K562 (cell line): ENCODE results near the gene NDUFAF3. TPM values are rescaled to one million over a fixed set of nuclear protein-coding genes. Genes with fewer than 3 reads are reported as not detected.

Experiments used
- ATAC-seq: fragments of 200-7000 bp; cut with Tn5 transposase; 3 replicates; pipeline ENCODE4 v1.9.1; 2020; ENCODE audit warnings: moderate library complexity
- BruUV-seq: library from RNA; stranded (reverse); fragments of 400-500 nt; replicated peaks from 2 replicates; lab custom pipeline; 2021; lab: Mats Ljungman, UMichigan
- CTCF ChIA-PET: fragments of 300-600 bp; formaldehyde crosslinking; extraction: SDS; loops from one replicate; lab custom pipeline; 2021; ENCODE audit warnings: low intra/inter-chr PET ratio; lab: Yijun Ruan, JAX
- POLR2A ChIA-PET: fragments of 300-600, 350-650 bp; sonication (Branson Sonifier 250); formaldehyde crosslinking; extraction: SDS; loops from one replicate; lab custom pipeline; 2021; ENCODE audit warnings: antibody characterized with exemption, inconsistent platforms; lab: Yijun Ruan, JAX
- DNase-seq, 4 experiments: peaks; one replicate each; pipeline versions ENCODE4 v3.0.0 to v3.0.0-alpha.2; 2011 to 2018; ENCODE audit warnings: low spot score in 3 of 4, mixed read lengths in 3 of 4; ENCODE audit errors: extremely low read depth in 1 of 4
- FAIRE-seq: peaks from 2 replicates; lab custom pipeline; 2011; peaks lifted over from hg19 to GRCh38; lab: Jason Lieb, UNC
- H2AFZ ChIP-seq: 2 replicates; pipeline ENCODE4 v1.6.0; 2011; ENCODE audit warnings: low read depth, low read length, control low read depth, inconsistent platforms
- H3K27ac ChIP-seq: fragments of 200-600 bp; 3 replicates; pipeline ENCODE4 v1.8.0; 2011; ENCODE audit warnings: low read depth, mild to moderate bottlenecking, control low read depth, inconsistent platforms, low read length, moderate library complexity, mixed read lengths; ENCODE audit errors: extremely low read depth
- H3K27me3 ChIP-seq, 2 experiments: fragments of 300-600 bp in 1 of 2; 2 replicates in 1 of 2; 3 replicates in 1 of 2; pipeline versions ENCODE4 v1.6.0 to v1.8.0; 2011; ENCODE audit warnings: inconsistent platforms in 2 of 2, low read length in 2 of 2, mild to moderate bottlenecking in 1 of 2, mixed read lengths in 1 of 2, moderate library complexity in 1 of 2; ENCODE audit not compliant: control insufficient read depth in 2 of 2, insufficient read depth in 2 of 2
- H3K36me3 ChIP-seq: fragments of 300-600 bp; 3 replicates; pipeline ENCODE4 v1.8.0; 2011; ENCODE audit warnings: mild to moderate bottlenecking, low read length, inconsistent platforms; ENCODE audit not compliant: control insufficient read depth, insufficient read depth
- H3K4me1 ChIP-seq, 2 experiments: fragments of 200-600 bp in 1 of 2; replicated peaks in 1 of 2; 2 replicates in 1 of 2; 3 replicates in 1 of 2; pipeline versions ENCODE4 v1.5.1 to v1.8.0; 2011; ENCODE audit warnings: inconsistent platforms in 2 of 2, low read length in 2 of 2, mild to moderate bottlenecking in 1 of 2, mixed read lengths in 1 of 2, moderate library complexity in 1 of 2; ENCODE audit not compliant: control insufficient read depth in 2 of 2, insufficient read depth in 2 of 2
- H3K4me2 ChIP-seq: 2 replicates; pipeline ENCODE4 v1.6.1; 2011; ENCODE audit warnings: low read length, control low read depth, inconsistent platforms, mixed read lengths; ENCODE audit not compliant: insufficient read depth
- H3K4me3 ChIP-seq: fragments of 200-600 bp; sonication (generic), shearing (Covaris generic); 2 replicates; pipeline ENCODE4 v1.5.1; 2016; ENCODE audit warnings: control low read depth, inconsistent platforms
- H3K79me2 ChIP-seq: fragments of 200-600 bp; 3 replicates; pipeline ENCODE4 v1.8.0; 2011; ENCODE audit warnings: low read length, inconsistent platforms; ENCODE audit not compliant: control insufficient read depth, insufficient read depth
- H3K9ac ChIP-seq, 2 experiments: 2 replicates each; pipeline versions ENCODE4 v1.6.0 to v1.6.1; 2011; ENCODE audit warnings: low read depth in 2 of 2, low read length in 2 of 2, control low read depth in 1 of 2, inconsistent platforms in 1 of 2, mild to moderate bottlenecking in 1 of 2, mixed read lengths in 1 of 2; ENCODE audit not compliant: insufficient read depth in 1 of 2
- H3K9me1 ChIP-seq: one replicate; pipeline ENCODE4 v1.6.0; 2011; ENCODE audit warnings: inconsistent platforms, mild to moderate bottlenecking, low read length, moderate library complexity; ENCODE audit not compliant: control insufficient read depth, insufficient read depth
- H3K9me3 ChIP-seq: replicated peaks from 2 replicates; pipeline ENCODE4 v1.5.1; 2011; ENCODE audit warnings: low read depth, low read length, inconsistent platforms; ENCODE audit not compliant: control insufficient read depth, insufficient read depth
- H4K20me1 ChIP-seq: replicated peaks from 2 replicates; pipeline ENCODE4 v1.6.1; 2011; ENCODE audit warnings: low read length, inconsistent platforms, mixed read lengths; ENCODE audit not compliant: control insufficient read depth, insufficient read depth
- CBX1 ChIP-seq: sonication (generic); IDR thresholded peaks from 2 replicates; pipeline ENCODE4 v1.6.1; 2016; ENCODE audit warnings: antibody characterized with exemption, low read depth, mild to moderate bottlenecking
- CCNT2 ChIP-seq: IDR thresholded peaks from 2 replicates; pipeline ENCODE4 v1.6.1; 2011; ENCODE audit warnings: borderline replicate concordance, low read depth, mild to moderate bottlenecking, moderate library complexity, mixed read lengths, low read length; ENCODE audit not compliant: insufficient read length; ENCODE audit errors: extremely low read depth
- KDM5B ChIP-seq: fragments of 200-600 bp; sonication (generic); IDR thresholded peaks from 2 replicates; pipeline ENCODE4 v1.6.1; 2012; ENCODE audit warnings: low read depth, mild to moderate bottlenecking, moderate library complexity, low read length, control low read depth, inconsistent platforms; ENCODE audit not compliant: insufficient replicate concordance
- STAG1 ChIP-seq: sonication (generic); formaldehyde crosslinking; IDR thresholded peaks from 2 replicates; pipeline ENCODE4 v1.5.0; 2020; ENCODE audit warnings: missing genetic modification reagents, borderline replicate concordance
- ZBTB8A ChIP-seq: fragments of 450-650 bp; IDR thresholded peaks from 2 replicates; pipeline ENCODE4 v1.6.1; 2018; ENCODE audit warnings: mild to moderate bottlenecking, moderate library complexity; ENCODE audit not compliant: partially characterized antibody
- ZFX ChIP-seq: sonication (generic); formaldehyde crosslinking; IDR thresholded peaks from 2 replicates; pipeline ENCODE4 v1.8.0; 2022; ENCODE audit warnings: mild to moderate bottlenecking, missing genetic modification reagents, moderate library complexity
- WGBS: fragments of 100-300 bp; shearing (Covaris generic); methylation state at CpG from one replicate; pipeline ENCODE4 v1.1.6; 2016; ENCODE audit warnings: low coverage, mixed read lengths; ENCODE audit not compliant: insufficient coverage; ENCODE audit errors: missing lambda C conversion rate; 5-methylcytosine and 5-hydroxymethylcytosine counted together
- in situ Hi-C: fragments of 300-500 bp; cut with MboI; formaldehyde crosslinking; loops from 4 replicates; pipeline ENCODE4 v1.15.0; 2018; ENCODE audit warnings: inconsistent platforms, mixed read lengths
- intact Hi-C: fragments of 100-400 bp; cut with micrococcal nuclease; formaldehyde crosslinking; loops from 2 replicates; pipeline ENCODE4 v1.14.2; 2022
- polyA plus RNA-seq, 8 experiments: library from polyadenylated mRNA; depleted of rRNA in 4 of 8; stranded (reverse) in 5 of 8; unstranded in 3 of 8; fragments of >200 nt; fragmentation: Nextera tagmentation in 2 of 8; fragmentation: Illumina TruSeq in 1 of 8; extraction: Ambion mirVana in 2 of 8; extraction: Trizol in 1 of 8; gene quantifications; 2 replicates each; pipeline versions ENCODE4 v1.2.1 to v1.2.3, GENCODE V29; 2011 to 2014; ENCODE audit warnings: inconsistent platforms in 1 of 8, missing spikeins in 1 of 8
- total RNA-seq, 7 experiments: library from RNA; depleted of rRNA in 6 of 7; stranded (reverse); fragments of >200 nt in 6 of 7; fragmentation: Illumina TruSeq in 2 of 7; extraction: Trizol in 2 of 7; gene quantifications; 2 replicates each; pipeline versions ENCODE4 v1.2.1 to v1.2.3, GENCODE V29; 2011 to 2021; ENCODE audit warnings: low replicate concordance in 1 of 7
- TF ChIP-seq, protein P1 (sequence below): fragments of 450-650 bp; conservative IDR thresholded peaks from 2 replicates; pipeline ENCODE4 v1.6.1; 2016; ENCODE audit warnings: missing genetic modification characterization, low read depth, mild to moderate bottlenecking, control low read depth, missing compliant biosample characterization
- TF ChIP-seq, protein P2 (sequence below): sonication (generic); IDR thresholded peaks from 2 replicates; pipeline ENCODE4 v1.6.1; 2016
- TF ChIP-seq, protein P3 (sequence below): conservative IDR thresholded peaks from 2 replicates; pipeline ENCODE4 v1.6.1; 2011; ENCODE audit warnings: low read depth, mild to moderate bottlenecking, low read length; ENCODE audit not compliant: control insufficient read depth
- TF ChIP-seq, protein P4 (sequence below): sonication (generic); formaldehyde crosslinking; IDR thresholded peaks from 2 replicates; pipeline ENCODE4 v1.8.1; 2023; ENCODE audit warnings: missing genetic modification reagents, mild to moderate bottlenecking, borderline replicate concordance

The NDUFAF3 gene
- total and polyA plus RNA-seq, 9 of the 15 experiments (the other 6 are each of a cell fraction or from before 2014, with no cell fraction given) = 17.0 to 127 (median 36.3) TPM

DNA sequence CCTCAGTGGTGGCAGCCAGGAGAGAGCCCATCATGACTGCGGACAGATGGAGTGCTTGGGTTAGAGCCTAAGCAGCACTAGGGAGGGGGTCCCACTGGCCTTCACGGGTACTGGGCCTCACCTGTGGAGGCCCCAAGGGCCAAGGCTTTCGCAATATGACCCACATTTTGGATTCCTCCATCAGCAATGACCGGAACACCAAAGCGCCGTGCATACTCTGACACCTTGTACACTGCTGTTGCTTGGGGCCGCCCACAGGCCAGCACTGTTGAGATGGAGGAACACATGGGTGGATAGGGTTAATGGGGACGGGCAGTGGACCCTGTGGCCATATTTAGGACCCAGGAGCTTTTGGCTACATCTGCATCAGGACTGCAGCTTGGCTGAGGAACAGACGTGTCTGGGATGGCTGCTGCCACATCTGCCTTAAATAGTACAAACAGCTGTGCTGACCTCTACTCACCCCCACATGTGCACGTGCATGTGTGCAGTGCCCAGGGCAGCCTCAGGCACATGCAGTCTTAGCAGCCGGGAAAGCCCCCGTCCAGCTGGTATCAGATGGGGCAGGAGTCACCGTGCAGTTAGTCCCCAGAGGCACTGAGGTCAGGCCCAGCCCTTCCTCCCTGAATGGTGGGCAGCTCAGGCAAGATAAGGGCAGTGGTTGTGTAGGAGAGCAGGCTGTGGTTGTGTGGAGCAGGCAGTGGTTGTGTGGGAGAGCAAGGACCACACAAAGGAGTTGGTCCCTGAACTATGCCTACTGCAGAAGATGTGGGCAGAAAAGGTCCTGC, 3.3 kb downstream of the NDUFAF3 start:
- peaks cover 70% of the 10 kb centered on the region for H3K36me3 ChIP-seq
- in situ Hi-C loops = no loop called here
- H3K9me3 ChIP-seq = no peaks in the 10 kb centered on the region
- H3K4me2 ChIP-seq = peak overlapping the region; percentile 10; the same call in 1 of the 2 replicates
- peaks cover 91% of the 10 kb centered on the region for H3K79me2 ChIP-seq
- H2AFZ ChIP-seq = no peak overlapping the region
- intact Hi-C loops = loop anchor here (10.0 kb wide), 1 partner anchor 140 kb away; the partner anchor contains the start of gene CCDC71
- H3K4me1 ChIP-seq = peaks cover 34 to 68% of the 10 kb centered on the region in 2 experiments; a peak in 4 of 5 replicates
- DNase-seq (no peak), ATAC-seq (no peak), FAIRE-seq (no peak)
- H3K9ac ChIP-seq = peak overlapping the region in 1 of 2 experiments; percentile 72; a peak in 2 of 4 replicates
- H3K9me1 ChIP-seq = peaks cover 9% of the 10 kb centered on the region
- ChIA-PET CTCF (interaction anchor here (0.6 kb wide), 1 partner anchor 96 kb away, joined by 3 read pairs; no protein-coding TSS in a partner anchor), POLR2A (interaction anchor here (0.6 to 3.8 kb wide), 7 partner anchors 9 to 69 kb away, joined by 3 to 19 read pairs (median 5); partner anchors contain the start of gene QRICH1)
- peak overlapping the region; percentile 35; the same call in 1 of the 3 replicates for H3K27ac ChIP-seq
- H4K20me1 ChIP-seq = peaks cover 12% of the 10 kb centered on the region
- H3K4me3 ChIP-seq = no peak overlapping the region
- WGBS = 61% methylated on average over 13 of the region's 13 CpGs
- no peaks in the 10 kb centered on the region for H3K27me3 ChIP-seq
- no TSS peak for BruUV-seq
- TF ChIP-seq, protein P1, sequence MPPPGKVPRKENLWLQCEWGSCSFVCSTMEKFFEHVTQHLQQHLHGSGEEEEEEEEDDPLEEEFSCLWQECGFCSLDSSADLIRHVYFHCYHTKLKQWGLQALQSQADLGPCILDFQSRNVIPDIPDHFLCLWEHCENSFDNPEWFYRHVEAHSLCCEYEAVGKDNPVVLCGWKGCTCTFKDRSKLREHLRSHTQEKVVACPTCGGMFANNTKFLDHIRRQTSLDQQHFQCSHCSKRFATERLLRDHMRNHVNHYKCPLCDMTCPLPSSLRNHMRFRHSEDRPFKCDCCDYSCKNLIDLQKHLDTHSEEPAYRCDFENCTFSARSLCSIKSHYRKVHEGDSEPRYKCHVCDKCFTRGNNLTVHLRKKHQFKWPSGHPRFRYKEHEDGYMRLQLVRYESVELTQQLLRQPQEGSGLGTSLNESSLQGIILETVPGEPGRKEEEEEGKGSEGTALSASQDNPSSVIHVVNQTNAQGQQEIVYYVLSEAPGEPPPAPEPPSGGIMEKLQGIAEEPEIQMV (tag) = no peak
- no peak for TF ChIP-seq STAG1 (CRISPR knock-in tag)
- TF ChIP-seq, protein P2, sequence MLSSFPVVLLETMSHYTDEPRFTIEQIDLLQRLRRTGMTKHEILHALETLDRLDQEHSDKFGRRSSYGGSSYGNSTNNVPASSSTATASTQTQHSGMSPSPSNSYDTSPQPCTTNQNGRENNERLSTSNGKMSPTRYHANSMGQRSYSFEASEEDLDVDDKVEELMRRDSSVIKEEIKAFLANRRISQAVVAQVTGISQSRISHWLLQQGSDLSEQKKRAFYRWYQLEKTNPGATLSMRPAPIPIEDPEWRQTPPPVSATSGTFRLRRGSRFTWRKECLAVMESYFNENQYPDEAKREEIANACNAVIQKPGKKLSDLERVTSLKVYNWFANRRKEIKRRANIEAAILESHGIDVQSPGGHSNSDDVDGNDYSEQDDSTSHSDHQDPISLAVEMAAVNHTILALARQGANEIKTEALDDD = no peak
- TF ChIP-seq, protein P3, sequence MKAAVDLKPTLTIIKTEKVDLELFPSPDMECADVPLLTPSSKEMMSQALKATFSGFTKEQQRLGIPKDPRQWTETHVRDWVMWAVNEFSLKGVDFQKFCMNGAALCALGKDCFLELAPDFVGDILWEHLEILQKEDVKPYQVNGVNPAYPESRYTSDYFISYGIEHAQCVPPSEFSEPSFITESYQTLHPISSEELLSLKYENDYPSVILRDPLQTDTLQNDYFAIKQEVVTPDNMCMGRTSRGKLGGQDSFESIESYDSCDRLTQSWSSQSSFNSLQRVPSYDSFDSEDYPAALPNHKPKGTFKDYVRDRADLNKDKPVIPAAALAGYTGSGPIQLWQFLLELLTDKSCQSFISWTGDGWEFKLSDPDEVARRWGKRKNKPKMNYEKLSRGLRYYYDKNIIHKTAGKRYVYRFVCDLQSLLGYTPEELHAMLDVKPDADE = peak; percentile 58; the same call in 1 of the 2 replicates
- no peak for TF ChIP-seq ZBTB8A
- TF ChIP-seq ZFX = no peak
- TF ChIP-seq KDM5B = peak; percentile 14
- TF ChIP-seq CBX1 = no peak; the same call in 1 of the 2 replicates
- peak; percentile 26 for TF ChIP-seq CCNT2
- TF ChIP-seq, protein P4, sequence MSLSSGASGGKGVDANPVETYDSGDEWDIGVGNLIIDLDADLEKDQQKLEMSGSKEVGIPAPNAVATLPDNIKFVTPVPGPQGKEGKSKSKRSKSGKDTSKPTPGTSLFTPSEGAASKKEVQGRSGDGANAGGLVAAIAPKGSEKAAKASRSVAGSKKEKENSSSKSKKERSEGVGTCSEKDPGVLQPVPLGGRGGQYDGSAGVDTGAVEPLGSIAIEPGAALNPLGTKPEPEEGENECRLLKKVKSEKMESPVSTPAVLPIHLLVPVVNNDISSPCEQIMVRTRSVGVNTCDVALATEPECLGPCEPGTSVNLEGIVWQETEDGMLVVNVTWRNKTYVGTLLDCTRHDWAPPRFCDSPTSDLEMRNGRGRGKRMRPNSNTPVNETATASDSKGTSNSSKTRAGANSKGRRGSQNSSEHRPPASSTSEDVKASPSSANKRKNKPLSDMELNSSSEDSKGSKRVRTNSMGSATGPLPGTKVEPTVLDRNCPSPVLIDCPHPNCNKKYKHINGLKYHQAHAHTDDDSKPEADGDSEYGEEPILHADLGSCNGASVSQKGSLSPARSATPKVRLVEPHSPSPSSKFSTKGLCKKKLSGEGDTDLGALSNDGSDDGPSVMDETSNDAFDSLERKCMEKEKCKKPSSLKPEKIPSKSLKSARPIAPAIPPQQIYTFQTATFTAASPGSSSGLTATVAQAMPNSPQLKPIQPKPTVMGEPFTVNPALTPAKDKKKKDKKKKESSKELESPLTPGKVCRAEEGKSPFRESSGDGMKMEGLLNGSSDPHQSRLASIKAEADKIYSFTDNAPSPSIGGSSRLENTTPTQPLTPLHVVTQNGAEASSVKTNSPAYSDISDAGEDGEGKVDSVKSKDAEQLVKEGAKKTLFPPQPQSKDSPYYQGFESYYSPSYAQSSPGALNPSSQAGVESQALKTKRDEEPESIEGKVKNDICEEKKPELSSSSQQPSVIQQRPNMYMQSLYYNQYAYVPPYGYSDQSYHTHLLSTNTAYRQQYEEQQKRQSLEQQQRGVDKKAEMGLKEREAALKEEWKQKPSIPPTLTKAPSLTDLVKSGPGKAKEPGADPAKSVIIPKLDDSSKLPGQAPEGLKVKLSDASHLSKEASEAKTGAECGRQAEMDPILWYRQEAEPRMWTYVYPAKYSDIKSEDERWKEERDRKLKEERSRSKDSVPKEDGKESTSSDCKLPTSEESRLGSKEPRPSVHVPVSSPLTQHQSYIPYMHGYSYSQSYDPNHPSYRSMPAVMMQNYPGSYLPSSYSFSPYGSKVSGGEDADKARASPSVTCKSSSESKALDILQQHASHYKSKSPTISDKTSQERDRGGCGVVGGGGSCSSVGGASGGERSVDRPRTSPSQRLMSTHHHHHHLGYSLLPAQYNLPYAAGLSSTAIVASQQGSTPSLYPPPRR (CRISPR knock-in tag) = no peak
